Activated T-helper 1 cell treated with anti-CD3 and anti-CD28 coated beads, Interleukin-12 subunit alpha, Interleukin-12 subunit beta, Interleukin-2, Interleukin-4 antibody, amounts not matched to agents 30 ng/mL and 10 ng/mL and 1 ng/mL, durations not matched to agents 14 hours and 24 hours and 36 hours (primary cell): ENCODE results near the gene SLC38A10. TPM values are rescaled to one million over a fixed set of nuclear protein-coding genes. Genes with fewer than 3 reads are reported as not detected.

Experiments
- DNase-seq: peaks from one replicate; pipeline ENCODE4 v3.0.0; 2021; ENCODE audit warnings: low spot score
- H3K27ac Mint-ChIP-seq: one replicate; pipeline ENCODE4 v1.8.0; 2021; ENCODE audit warnings: mild to moderate bottlenecking, mixed read lengths
- H3K27me3 Mint-ChIP-seq: one replicate; pipeline ENCODE4 v1.8.0; 2022; ENCODE audit warnings: mild to moderate bottlenecking, moderate library complexity, mixed read lengths; ENCODE audit not compliant: insufficient read depth
- H3K36me3 Mint-ChIP-seq: one replicate; pipeline ENCODE4 v1.8.0; 2021; ENCODE audit warnings: low read depth, mixed read lengths
- H3K4me1 Mint-ChIP-seq: one replicate; pipeline ENCODE4 v1.8.0; 2021; ENCODE audit warnings: low read depth, mixed read lengths
- H3K4me3 Mint-ChIP-seq: one replicate; pipeline ENCODE4 v1.8.0; 2021; ENCODE audit warnings: mild to moderate bottlenecking, moderate library complexity, mixed read lengths
- H3K9me3 Mint-ChIP-seq: one replicate; pipeline ENCODE4 v1.8.0; 2021; ENCODE audit warnings: mixed read lengths
- intact Hi-C: fragments of 100-400 bp; cut with micrococcal nuclease; formaldehyde crosslinking; loops from one replicate; pipeline ENCODE4 v1.15.1; 2024
- total RNA-seq: library from RNA; stranded (reverse); gene quantifications from 2 replicates; pipeline ENCODE4 v1.2.3, GENCODE V29; 2022

SLC38A10 gene
- total RNA-seq, 1 donor from 2014 or later: 99.7 TPM

- intact Hi-C loops: no loop called here
- no peaks in the 10 kb centered on the region for H3K4me1 Mint-ChIP-seq
- no peak for DNase-seq
- no peaks in the 10 kb centered on the region for H3K9me3 Mint-ChIP-seq
- H3K4me3 Mint-ChIP-seq: no peak overlapping the region
- peaks cover 9% of the 10 kb centered on the region for H3K36me3 Mint-ChIP-seq
- peaks cover 2% of the 10 kb centered on the region for H3K27me3 Mint-ChIP-seq
- H3K27ac Mint-ChIP-seq: no peak overlapping the region
These were observed 48.3 kb downstream of the SLC38A10 start for GRCh38 chr17:81246679-81247338.

DNA sequence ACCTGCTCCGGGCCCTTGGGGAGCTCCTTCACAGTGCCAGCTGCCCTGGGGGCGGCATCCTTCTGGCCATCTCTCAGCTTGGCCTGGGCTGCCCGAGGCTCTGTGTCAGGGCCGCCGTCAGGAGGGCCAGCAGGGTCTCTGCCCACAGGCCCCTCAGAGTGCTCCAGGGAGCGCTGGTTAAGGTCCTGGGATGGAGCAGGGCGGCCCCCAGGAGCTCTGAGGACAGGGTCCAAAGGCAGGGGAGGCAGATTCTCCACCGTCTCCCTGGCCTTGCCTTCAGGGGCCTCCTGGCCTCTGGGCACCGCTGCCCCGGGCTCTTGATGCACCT, 48.8 kb downstream of the SLC38A10 start:
- Mint-ChIP-seq H3K4me1 (no peaks in the 10 kb centered on the region), H3K36me3 (peaks cover 9% of the 10 kb centered on the region), H3K27me3 (peaks cover 2% of the 10 kb centered on the region), H3K4me3 (no peak overlapping the region), H3K27ac (no peak overlapping the region), H3K9me3 (no peaks in the 10 kb centered on the region)
- DNase-seq: no peak
- intact Hi-C loops: no loop called here

DNA sequence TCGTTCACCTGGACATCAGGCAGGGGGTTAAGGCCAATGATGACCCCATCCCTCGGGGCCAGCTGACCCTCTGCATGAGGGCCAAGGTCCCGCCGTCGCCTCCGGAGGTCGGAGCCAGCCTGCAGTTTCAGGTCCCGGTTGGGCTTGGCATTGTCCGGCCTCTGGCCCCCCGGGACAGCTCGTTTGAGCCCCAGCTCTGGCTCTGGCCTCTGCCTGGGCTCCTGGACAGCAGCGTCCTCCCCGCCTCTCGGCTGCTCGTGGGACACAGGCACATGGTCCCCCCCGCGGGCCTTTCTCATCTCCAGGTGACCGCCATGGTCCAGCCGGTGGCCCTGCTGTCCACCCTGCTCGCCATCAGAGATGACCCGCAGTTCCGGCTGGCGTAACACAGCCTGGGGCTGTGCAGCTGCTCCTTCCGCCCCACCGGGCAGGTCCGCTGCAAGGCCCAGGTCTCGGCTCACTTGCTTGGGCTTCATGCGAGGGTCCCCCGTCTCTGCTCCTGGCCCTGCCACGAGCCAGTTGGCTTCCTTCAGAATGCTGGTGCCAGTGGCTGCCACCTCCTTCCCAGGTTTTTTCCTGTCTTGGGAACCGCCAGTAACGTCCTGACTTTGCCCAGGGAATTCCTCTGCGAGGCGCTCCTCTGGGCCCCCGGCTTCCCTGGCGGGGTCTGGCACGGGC, 49.3 kb downstream of the SLC38A10 start:
- Mint-ChIP-seq H3K4me1 (peaks cover 3% of the 10 kb centered on the region), H3K4me3 (no peak overlapping the region), H3K36me3 (peaks cover 11% of the 10 kb centered on the region), H3K27me3 (peaks cover 2% of the 10 kb centered on the region), H3K27ac (no peak overlapping the region), H3K9me3 (no peaks in the 10 kb centered on the region)
- intact Hi-C loops: no loop called here
- no peak for DNase-seq

DNA sequence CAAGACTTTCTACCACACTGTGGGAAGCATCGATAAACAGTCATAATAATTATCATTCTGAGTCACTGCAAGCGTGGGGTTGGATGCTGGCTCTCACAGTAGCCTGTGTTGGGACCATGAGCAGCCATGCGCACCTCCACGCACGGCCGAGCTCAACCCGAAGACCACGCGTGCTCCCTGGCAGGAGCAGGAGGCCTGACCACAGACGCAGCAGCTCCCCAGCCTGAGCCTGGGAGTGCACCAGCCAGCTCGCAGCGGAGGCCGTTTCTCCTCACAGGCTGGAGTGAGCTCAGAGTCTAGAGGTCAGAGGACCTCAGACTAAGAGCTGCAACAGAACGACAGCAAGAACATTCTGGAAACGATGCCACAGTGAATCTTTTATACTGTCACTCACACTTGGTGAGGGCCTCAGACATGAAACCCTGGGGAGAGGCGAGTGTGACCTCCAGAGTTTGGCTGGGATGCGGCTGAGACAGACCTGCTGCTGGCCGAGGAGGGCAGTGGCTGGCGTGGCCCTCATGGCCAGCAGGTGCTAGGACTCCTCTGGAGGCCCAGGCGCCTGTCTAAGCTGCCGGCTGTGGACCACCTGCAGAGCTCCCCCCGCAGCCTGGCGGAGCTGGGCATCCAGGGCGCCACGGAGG, 50.0 kb downstream of the SLC38A10 start:
- no peak for DNase-seq
- Mint-ChIP-seq H3K27me3 (peaks cover 2% of the 10 kb centered on the region), H3K4me1 (peaks cover 5% of the 10 kb centered on the region), H3K36me3 (peaks cover 13% of the 10 kb centered on the region), H3K9me3 (no peaks in the 10 kb centered on the region), H3K4me3 (no peak overlapping the region), H3K27ac (peak overlapping the region; percentile 19)
- intact Hi-C loops: no loop called here

- peaks cover 14% of the 10 kb centered on the region for H3K36me3 Mint-ChIP-seq
- intact Hi-C loops: no loop called here
- H3K9me3 Mint-ChIP-seq: no peaks in the 10 kb centered on the region
- H3K4me1 Mint-ChIP-seq: peaks cover 5% of the 10 kb centered on the region
- H3K27me3 Mint-ChIP-seq: peaks cover 2% of the 10 kb centered on the region
- DNase-seq: no peak
- H3K27ac Mint-ChIP-seq: peak overlapping the region; percentile 19
- no peak overlapping the region for H3K4me3 Mint-ChIP-seq
These were observed 50.6 kb downstream of the SLC38A10 start for GRCh38 chr17:81244358-81245023.

- peaks cover 17% of the 10 kb centered on the region for H3K36me3 Mint-ChIP-seq
- H3K4me3 Mint-ChIP-seq: no peak overlapping the region
- peaks cover 2% of the 10 kb centered on the region for H3K27me3 Mint-ChIP-seq
- intact Hi-C loops: no loop called here
- H3K27ac Mint-ChIP-seq: no peak overlapping the region
- no peaks in the 10 kb centered on the region for H3K9me3 Mint-ChIP-seq
- H3K4me1 Mint-ChIP-seq: peaks cover 5% of the 10 kb centered on the region
- no peak for DNase-seq
These were observed 51.8 kb downstream of the SLC38A10 start for GRCh38 chr17:81243333-81243664.

- DNase-seq: no peak
- peaks cover 17% of the 10 kb centered on the region for H3K36me3 Mint-ChIP-seq
- H3K4me3 Mint-ChIP-seq: peak overlapping the region; percentile 61
- intact Hi-C loops: no loop called here
- H3K9me3 Mint-ChIP-seq: no peaks in the 10 kb centered on the region
- H3K27ac Mint-ChIP-seq: no peak overlapping the region
- H3K4me1 Mint-ChIP-seq: peaks cover 10% of the 10 kb centered on the region
- H3K27me3 Mint-ChIP-seq: peaks cover 2% of the 10 kb centered on the region
These were observed 52.4 kb downstream of the SLC38A10 start for GRCh38 chr17:81242421-81243332.

- no peaks in the 10 kb centered on the region for H3K9me3 Mint-ChIP-seq
- H3K27ac Mint-ChIP-seq: no peak overlapping the region
- peaks cover 17% of the 10 kb centered on the region for H3K36me3 Mint-ChIP-seq
- H3K27me3 Mint-ChIP-seq: peaks cover 2% of the 10 kb centered on the region
- peak; percentile 27 for DNase-seq
- intact Hi-C loops: loop anchor here (1.0 kb wide), 2 partner anchors 100 to 141 kb away; no protein-coding TSS in a partner anchor
- H3K4me1 Mint-ChIP-seq: peaks cover 19% of the 10 kb centered on the region
- H3K4me3 Mint-ChIP-seq: peak overlapping the region; percentile 96
These were observed 53.3 kb downstream of the SLC38A10 start for GRCh38 chr17:81241648-81242420.

GRCh38 chr17:81241203-81241602, 53.9 kb downstream of the SLC38A10 start:
- DNase-seq: no peak
- H3K27ac Mint-ChIP-seq: no peak overlapping the region
- peak overlapping the region; percentile 96 for H3K4me3 Mint-ChIP-seq
- intact Hi-C loops: loop anchor here (1.0 kb wide), 2 partner anchors 99 to 140 kb away; no protein-coding TSS in a partner anchor
- H3K9me3 Mint-ChIP-seq: no peaks in the 10 kb centered on the region
- H3K27me3 Mint-ChIP-seq: peaks cover 2% of the 10 kb centered on the region
- H3K36me3 Mint-ChIP-seq: peaks cover 17% of the 10 kb centered on the region
- H3K4me1 Mint-ChIP-seq: peaks cover 19% of the 10 kb centered on the region

DNA sequence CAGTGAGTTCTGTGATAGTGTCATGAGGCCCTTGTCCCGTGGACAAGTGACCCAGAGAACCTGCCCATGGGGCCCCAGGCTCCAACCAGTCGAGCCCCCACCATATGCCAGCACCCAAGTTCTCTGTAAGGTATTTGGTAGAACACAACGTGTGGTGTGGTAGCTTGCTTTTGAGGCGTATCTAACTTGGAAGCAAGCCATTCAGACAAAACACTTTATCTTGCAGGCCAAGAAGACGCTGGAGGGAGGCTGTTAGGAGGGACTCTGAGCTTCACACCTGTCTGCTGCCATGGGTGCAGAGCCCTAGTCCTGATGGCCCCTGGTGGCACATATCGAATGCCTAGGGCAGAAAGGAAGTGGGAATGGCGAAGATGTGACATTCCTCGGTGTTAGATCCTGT, 54.3 kb downstream of the SLC38A10 start:
- Mint-ChIP-seq H3K9me3 (no peaks in the 10 kb centered on the region), H3K4me1 (peaks cover 19% of the 10 kb centered on the region), H3K27ac (no peak overlapping the region), H3K27me3 (peaks cover 2% of the 10 kb centered on the region), H3K36me3 (peaks cover 17% of the 10 kb centered on the region), H3K4me3 (peak overlapping the region; percentile 96)
- intact Hi-C loops: loop anchor here (1.0 kb wide), 2 partner anchors 98 to 139 kb away; no protein-coding TSS in a partner anchor
- no peak for DNase-seq

DNA sequence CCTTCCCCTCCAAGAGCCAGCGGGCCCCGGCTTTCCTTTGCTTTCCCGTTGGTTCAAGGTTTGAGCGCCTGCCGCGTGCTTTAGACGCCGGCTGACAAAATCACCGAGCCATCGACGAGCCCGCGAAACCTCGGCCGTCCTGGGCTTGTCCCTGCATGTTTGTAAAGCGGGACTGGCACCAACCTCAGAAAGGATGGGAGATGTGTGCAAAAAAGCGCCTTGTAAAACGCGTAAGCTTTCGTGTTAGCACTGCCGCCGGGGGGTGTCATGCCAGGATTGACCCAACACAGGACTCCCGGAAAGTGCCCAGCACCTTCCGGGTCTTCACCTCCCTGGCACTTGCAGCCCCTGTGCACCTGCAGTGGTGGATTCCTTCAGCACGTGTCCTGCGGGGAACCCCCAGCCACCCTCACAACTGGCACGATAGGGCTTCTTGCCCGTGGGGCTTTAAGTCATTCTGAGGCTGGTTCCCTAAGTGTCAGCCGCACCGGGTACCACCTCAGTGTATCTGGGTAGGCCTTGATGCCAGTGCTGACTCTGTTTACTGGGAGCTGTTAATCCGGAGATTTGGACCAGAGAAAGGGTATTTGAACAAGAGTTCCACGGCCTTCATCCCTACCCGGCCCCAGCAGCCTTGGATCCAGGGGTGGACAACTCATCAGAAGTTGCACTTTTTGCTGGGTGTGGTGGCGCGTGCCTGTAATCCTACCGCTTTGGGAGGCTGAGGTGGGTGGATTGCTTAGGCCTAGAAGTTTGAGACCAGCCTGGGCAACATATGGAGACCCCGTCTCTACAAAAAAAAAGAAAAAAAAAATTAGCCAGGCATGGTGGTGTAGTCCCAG, 55.2 kb downstream of the SLC38A10 start:
- peak; percentile 11 for DNase-seq
- peaks cover 19% of the 10 kb centered on the region for H3K4me1 Mint-ChIP-seq
- peak overlapping the region; percentile 94 for H3K27ac Mint-ChIP-seq
- H3K4me3 Mint-ChIP-seq: peak overlapping the region; percentile 96
- no peaks in the 10 kb centered on the region for H3K9me3 Mint-ChIP-seq
- peaks cover 18% of the 10 kb centered on the region for H3K36me3 Mint-ChIP-seq
- H3K27me3 Mint-ChIP-seq: peaks cover 2% of the 10 kb centered on the region
- intact Hi-C loops: loop anchor here (1.0 kb wide), 4 partner anchors 17 to 825 kb away; partner anchors contain the start of genes ENDOV and SLC38A10
